GM19397 (cell line): ENCODE results near the gene SLC25A6.
"Not testable (repeated sequence)": the region's sequence is repeated elsewhere in the genome, so short reads cannot be mapped to it uniquely, and the experiment has no call there.

Source experiments
- ATAC-seq: cut with Tn5 transposase; IDR thresholded peaks from one replicate; pipeline ENCODE4 v1.9.1; 2021; ENCODE audit warnings: mild to moderate bottlenecking, moderate library complexity; ENCODE audit not compliant: unreplicated experiment

SLC25A6 gene

GRCh38 chrX:1390621-1391369 lies 1.1 kb downstream of the SLC25A6 start:
- ATAC-seq: no peak

- no peak for ATAC-seq
Observed at GRCh38 chrX:1389993-1390285, 2.0 kb downstream of the SLC25A6 start.

- no peak for ATAC-seq
Observed at GRCh38 chrX:1389181-1389992, 2.5 kb downstream of the SLC25A6 start.

GRCh38 chrX:1388651-1389050 lies 3.3 kb downstream of the SLC25A6 start:
- ATAC-seq: no peak

GRCh38 chrX:1387141-1387776 lies 4.7 kb downstream of the SLC25A6 start:
- ATAC-seq: no peak

GRCh38 chrX:1386338-1387127 lies 5.4 kb downstream of the SLC25A6 start:
- ATAC-seq: no peak

GRCh38 chrX:1385253-1386223 lies 6.4 kb downstream of the SLC25A6 start:
- ATAC-seq: no peak

- ATAC-seq: no peak
Observed at GRCh38 chrX:1384658-1385252, 7.2 kb downstream of the SLC25A6 start.

GRCh38 chrX:1380672-1381233 lies 11.2 kb downstream of the SLC25A6 start:
- no peak for ATAC-seq

GRCh38 chrX:1378306-1378759 lies 13.6 kb downstream of the SLC25A6 start:
- no peak for ATAC-seq

GRCh38 chrX:1368385-1368698 lies 23.6 kb downstream of the SLC25A6 start:
- no peak for ATAC-seq

GRCh38 chrX:1366363-1366762 lies 25.6 kb downstream of the SLC25A6 start:
- ATAC-seq: not testable (repeated sequence)

- no peak for ATAC-seq
Observed at GRCh38 chrX:1361910-1362309, 30.0 kb downstream of the SLC25A6 start.

- ATAC-seq: no peak
Observed at GRCh38 chrX:1361275-1361674, 30.6 kb downstream of the SLC25A6 start.

- ATAC-seq: no peak
Observed at GRCh38 chrX:1360171-1360570, 31.7 kb downstream of the SLC25A6 start.

GRCh38 chrX:1359477-1359873 lies 32.4 kb downstream of the SLC25A6 start:
- ATAC-seq: no peak

- no peak for ATAC-seq
Observed at GRCh38 chrX:1358793-1359476, 33.0 kb downstream of the SLC25A6 start.

GRCh38 chrX:1357993-1358392 lies 33.9 kb downstream of the SLC25A6 start:
- no peak for ATAC-seq
